SK-N-SH treated with all-trans-retinoic acid at 6 μM for 48 hours (cell line): ENCODE measurements around the gene SMC4.

Experiments
- RARB ChIP-seq: fragments of 250-450 bp; sonication (Bioruptor Pico); IDR thresholded peaks from 2 replicates; pipeline ENCODE4 v1.8.0; 2021; ENCODE audit warnings: mild to moderate bottlenecking, moderate library complexity
- ZFP30 ChIP-seq: fragments of 450-650 bp; formaldehyde crosslinking; IDR thresholded peaks from 2 replicates; pipeline ENCODE4 v1.5.0; 2022; ENCODE audit warnings: mild to moderate bottlenecking, moderate library complexity
- ZNF8 ChIP-seq: fragments of 450-650 bp; formaldehyde crosslinking; IDR thresholded peaks from 2 replicates; pipeline ENCODE4 v1.5.0; 2020; ENCODE audit warnings: mild to moderate bottlenecking, moderate library complexity
- TF ChIP-seq, protein P1 (sequence below): fragments of 250-450 bp; sonication (Bioruptor Pico); IDR thresholded peaks from 2 replicates; pipeline ENCODE4 v1.5.0; 2020; ENCODE audit warnings: mild to moderate bottlenecking, moderate library complexity

DNA sequence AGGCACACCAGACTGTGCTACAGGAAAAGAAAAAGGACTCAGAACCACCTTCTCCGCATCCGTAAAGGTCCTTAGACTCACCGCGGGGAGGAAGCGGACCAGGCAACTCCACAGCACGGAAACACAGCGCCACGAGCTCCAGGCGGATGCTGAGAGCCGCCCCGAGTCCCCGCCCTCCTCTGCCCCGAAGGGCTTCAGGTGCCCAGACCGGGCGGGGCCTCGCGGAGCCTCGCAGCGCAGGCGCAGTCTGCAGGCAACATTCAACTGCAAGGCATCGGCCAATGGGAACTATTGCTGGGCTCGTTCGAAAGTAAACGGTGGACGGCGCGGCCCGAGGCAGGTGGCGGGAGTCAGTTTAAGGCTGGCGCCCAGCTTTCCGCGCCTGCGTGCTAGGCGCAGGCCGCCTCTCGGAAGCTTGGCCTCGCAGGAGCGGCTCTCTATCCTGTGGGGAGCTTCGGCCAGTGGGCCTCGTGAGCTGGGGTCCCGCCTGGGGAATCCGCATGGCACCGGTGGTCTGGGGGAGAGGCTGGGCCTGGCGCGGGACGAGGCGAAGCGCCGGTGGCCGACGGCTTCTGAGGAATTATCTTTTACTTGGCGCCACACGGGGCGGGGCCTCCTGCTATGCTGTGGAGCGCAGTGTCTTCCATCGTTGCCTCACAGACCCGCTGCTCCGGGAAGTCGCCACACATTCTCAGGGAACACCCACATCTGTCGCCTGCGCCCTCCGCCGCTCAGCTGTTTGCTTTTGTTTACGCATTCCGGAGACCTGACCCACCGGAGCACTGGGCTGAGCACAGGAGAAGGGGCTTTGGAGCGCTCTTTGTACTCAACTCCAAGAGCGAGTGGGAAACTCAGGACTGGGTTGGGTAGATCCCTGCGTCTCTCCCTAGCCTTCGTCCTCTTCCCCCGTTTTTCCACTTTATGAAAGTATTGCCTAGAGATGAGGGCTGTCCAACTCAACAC is 50.5 kb downstream of the SMC4 start, which contains the start of gene TRIM59:
- TF ChIP-seq RARB (CRISPR knock-in tag) (no peak), ZNF8 (no peak), ZFP30 (CRISPR knock-in tag) (no peak)
- TF ChIP-seq, protein P1, sequence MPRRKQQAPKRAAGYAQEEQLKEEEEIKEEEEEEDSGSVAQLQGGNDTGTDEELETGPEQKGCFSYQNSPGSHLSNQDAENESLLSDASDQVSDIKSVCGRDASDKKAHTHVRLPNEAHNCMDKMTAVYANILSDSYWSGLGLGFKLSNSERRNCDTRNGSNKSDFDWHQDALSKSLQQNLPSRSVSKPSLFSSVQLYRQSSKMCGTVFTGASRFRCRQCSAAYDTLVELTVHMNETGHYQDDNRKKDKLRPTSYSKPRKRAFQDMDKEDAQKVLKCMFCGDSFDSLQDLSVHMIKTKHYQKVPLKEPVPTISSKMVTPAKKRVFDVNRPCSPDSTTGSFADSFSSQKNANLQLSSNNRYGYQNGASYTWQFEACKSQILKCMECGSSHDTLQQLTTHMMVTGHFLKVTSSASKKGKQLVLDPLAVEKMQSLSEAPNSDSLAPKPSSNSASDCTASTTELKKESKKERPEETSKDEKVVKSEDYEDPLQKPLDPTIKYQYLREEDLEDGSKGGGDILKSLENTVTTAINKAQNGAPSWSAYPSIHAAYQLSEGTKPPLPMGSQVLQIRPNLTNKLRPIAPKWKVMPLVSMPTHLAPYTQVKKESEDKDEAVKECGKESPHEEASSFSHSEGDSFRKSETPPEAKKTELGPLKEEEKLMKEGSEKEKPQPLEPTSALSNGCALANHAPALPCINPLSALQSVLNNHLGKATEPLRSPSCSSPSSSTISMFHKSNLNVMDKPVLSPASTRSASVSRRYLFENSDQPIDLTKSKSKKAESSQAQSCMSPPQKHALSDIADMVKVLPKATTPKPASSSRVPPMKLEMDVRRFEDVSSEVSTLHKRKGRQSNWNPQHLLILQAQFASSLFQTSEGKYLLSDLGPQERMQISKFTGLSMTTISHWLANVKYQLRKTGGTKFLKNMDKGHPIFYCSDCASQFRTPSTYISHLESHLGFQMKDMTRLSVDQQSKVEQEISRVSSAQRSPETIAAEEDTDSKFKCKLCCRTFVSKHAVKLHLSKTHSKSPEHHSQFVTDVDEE: no peak
